Adrenal gland (tissue), 12 donors: ENCODE data around the gene PAQR7. TPM values are rescaled to one million over a fixed set of nuclear protein-coding genes. Genes with fewer than 3 reads are reported as not detected.
"Not testable (repeated sequence)": the region's sequence is repeated elsewhere in the genome, so short reads cannot be mapped to it uniquely, and the experiment has no call there.

Source experiments
- DNase-seq, 7 donors: peaks; one replicate each; pipeline ENCODE4 v3.0.0-alpha.2; 2019 to 2020
- H3K27ac ChIP-seq, 5 donors: fragments of 200-600 bp; sonication (generic) in 4 of 5; 1 replicate in 3 of 5; 2 replicates in 2 of 5; pipeline versions ENCODE4 v1.5.1 to v1.8.0; 2016 to 2020; ENCODE audit warnings: mild to moderate bottlenecking in 1 of 5
- H3K27me3 ChIP-seq: fragments of 200-600 bp; 2 replicates; pipeline ENCODE4 v1.8.0; 2021
- H3K36me3 ChIP-seq, 2 donors: fragments of 200-600 bp; replicated peaks in 1 of 2; 1 replicate in 1 of 2; 2 replicates in 1 of 2; pipeline versions ENCODE4 v1.5.1 to v1.8.0; 2018 to 2022
- H3K4me1 ChIP-seq, 2 donors: fragments of 200-600 bp; replicated peaks in 1 of 2; 1 replicate in 1 of 2; 2 replicates in 1 of 2; pipeline versions ENCODE4 v1.5.1 to v1.8.0; 2018 to 2021
- H3K4me3 ChIP-seq, 4 donors: fragments of 200-600 bp; sonication (generic) in 3 of 4; one replicate each; pipeline ENCODE4 v1.5.1; 2016 to 2018
- H3K9me3 ChIP-seq, 3 donors: fragments of 200-600 bp; sonication (generic) in 1 of 3; replicated peaks in 1 of 3; 1 replicate in 2 of 3; 2 replicates in 1 of 3; pipeline versions ENCODE4 v1.5.1 to v1.8.0; 2016 to 2021
- CTCF ChIP-seq, 6 experiments: fragments of 450-650 bp in 4 of 6; fragments of 200-600 bp in 2 of 6; sonication (generic) in 1 of 6; IDR thresholded peaks; 1 replicate in 5 of 6; 2 replicates in 1 of 6; pipeline versions ENCODE4 v1.5.1 to v1.8.0; 2016 to 2021; ENCODE audit warnings: antibody characterized with exemption in 6 of 6, mild to moderate bottlenecking in 2 of 6, moderate library complexity in 1 of 6
- POLR2A ChIP-seq, 2 donors: fragments of 450-650 bp; IDR thresholded peaks; one replicate each; pipeline ENCODE4 v1.6.1; 2017; ENCODE audit warnings: antibody characterized with exemption in 2 of 2, mild to moderate bottlenecking in 2 of 2, moderate library complexity in 1 of 2
- WGBS, 4 donors: extraction: QIAGEN DNeasy Blood & Tissue Kit in 2 of 4; methylation state at CpG; one replicate each; pipeline versions ENCODE4 v1.1.5 to v1.1.7; 2013 to 2017; 5-methylcytosine and 5-hydroxymethylcytosine counted together
- intact Hi-C, 2 donors: fragments of 100-400 bp; cut with DNase I; formaldehyde crosslinking; loops; one replicate each; pipeline versions ENCODE4 v1.14.1 to v1.15.0; 2022 to 2023
- polyA plus RNA-seq, 3 donors: library from polyadenylated mRNA; stranded (reverse); fragments of 200-250 nt in 2 of 3; fragments of 350-450 nt in 1 of 3; fragmentation: Illumina TruSeq in 1 of 3; extraction: RNeasy Lipid Tissue Mini Kit (QIAGEN cat#74804) in 1 of 3; gene quantifications; one replicate each; pipeline ENCODE4 v1.2.3, GENCODE V29; 2013 to 2014
- total RNA-seq, 9 donors: library from RNA; depleted of rRNA in 4 of 9; stranded (reverse); fragments of >200 nt in 4 of 9; fragments of 120-200 nt in 1 of 9; fragmentation: NEBNext Ultra II Directional in 1 of 9; extraction: Animal tissue kit (Norgen Biotek cat#: 25700) in 1 of 9; gene quantifications; one replicate each; pipeline versions ENCODE4 v1.1.0 to v1.2.4, GENCODE V29; 2013 to 2023
- donor health status: healthy with polysubstance abuse.
- donor health status: Bipolar disorder and iron deficiency.
- donor health status: DM: yes; HTN: yes; CAD: no.
- donor health status: DM: no; HTN: no; CAD: no.
- donor health status: DM: no; HTN: no; CAD: no.
- donor health status: DM: yes; HTN: yes; CAD: no.

Gene PAQR7
- total and polyA plus RNA-seq, 12 donors = 19.9 to 71.8 (median 34.0) TPM

- H3K4me3 ChIP-seq = no peak overlapping the region
- WGBS, 4 donors = 66 to 80% (median 73%) methylated on average over 5 of the region's 5 CpGs
- H3K4me1 ChIP-seq = no peaks in the 10 kb centered on the region
- H3K36me3 ChIP-seq = no peaks in the 10 kb centered on the region
- no peak for DNase-seq
- H3K9me3 ChIP-seq = no peaks in the 10 kb centered on the region
- no peak for TF ChIP-seq POLR2A (IDR thresholded peaks at IDR 0.05)
- TF ChIP-seq CTCF (IDR thresholded peaks at IDR 0.05) = no peak
- intact Hi-C loops = no loop called here
- no peak overlapping the region for H3K27ac ChIP-seq
- no peaks in the 10 kb centered on the region for H3K27me3 ChIP-seq
Measured at GRCh38 chr1:25845664-25846063, 29.8 kb downstream of the PAQR7 start.

GRCh38 chr1:25844536-25845337 is 30.8 kb downstream of the PAQR7 start:
- H3K4me1 ChIP-seq = no peaks in the 10 kb centered on the region
- no peak for TF ChIP-seq POLR2A (IDR thresholded peaks at IDR 0.05)
- no peak for TF ChIP-seq CTCF (IDR thresholded peaks at IDR 0.05)
- intact Hi-C loops = no loop called here
- no peaks in the 10 kb centered on the region for H3K9me3 ChIP-seq
- H3K27ac ChIP-seq = no peak overlapping the region
- DNase-seq = no peak
- no peaks in the 10 kb centered on the region for H3K36me3 ChIP-seq
- no peaks in the 10 kb centered on the region for H3K27me3 ChIP-seq
- 86 to 91% (median 88%) methylated on average over 3 of the region's 3 CpGs for WGBS, 4 donors
- H3K4me3 ChIP-seq = no peak overlapping the region

- Histone ChIP-seq H3K4me1 (no peaks in the 10 kb centered on the region), H3K27me3 (no peaks in the 10 kb centered on the region), H3K9me3 (no peaks in the 10 kb centered on the region), H3K36me3 (no peaks in the 10 kb centered on the region), H3K27ac (no peak overlapping the region), H3K4me3 (no peak overlapping the region)
- intact Hi-C loops = no loop called here
- DNase-seq = no peak
- WGBS, 4 donors = 58 to 66% (median 63%) methylated on average over 3 of the region's 3 CpGs
- TF ChIP-seq POLR2A (IDR thresholded peaks at IDR 0.05) (no peak), CTCF (IDR thresholded peaks at IDR 0.05) (no peak)
Measured at GRCh38 chr1:25843483-25843882, 32.0 kb downstream of the PAQR7 start.

- H3K27me3 ChIP-seq, H3K27ac ChIP-seq, H3K9me3 ChIP-seq, DNase-seq, H3K36me3 ChIP-seq, intact Hi-C loops, H3K4me3 ChIP-seq: not testable (repeated sequence)
- H3K4me1 ChIP-seq = peaks cover 6 to 18% of the 10 kb centered on the region in 2 donors
- 95 to 97% (median 96%) methylated on average over 4 of the region's 4 CpGs for WGBS, 4 donors
Measured at GRCh38 chr1:25839808-25840207, 35.7 kb downstream of the PAQR7 start.
